NCI-H524 treated with DMSO at 0.1 percent for 48 hours (cell line): ENCODE data around the gene TOP2A.
"Not testable (repeated sequence)": the region's sequence is repeated elsewhere in the genome, so short reads cannot be mapped to it uniquely, and the experiment has no call there.

ENCODE experiments used
- DNase-seq: peaks from one replicate; lab custom pipeline; 2025; lab: John Stamatoyannopoulos, UW

The TOP2A gene

GRCh38 chr17:40375786-40376185, 41.9 kb downstream of the TOP2A start:
- not testable (repeated sequence) for DNase-seq

GRCh38 chr17:40374821-40375498, 42.7 kb downstream of the TOP2A start:
- DNase-seq: no peak

GRCh38 chr17:40373999-40374398, 43.7 kb downstream of the TOP2A start:
- DNase-seq: no peak

- no peak for DNase-seq
These were observed 44.4 kb downstream of the TOP2A start for GRCh38 chr17:40373324-40373723.

GRCh38 chr17:40372644-40373043, 45.1 kb downstream of the TOP2A start:
- not testable (repeated sequence) for DNase-seq

GRCh38 chr17:40372031-40372430, 45.7 kb downstream of the TOP2A start:
- no peak for DNase-seq

- no peak for DNase-seq
These were observed 46.3 kb downstream of the TOP2A start for GRCh38 chr17:40371261-40371929.

GRCh38 chr17:40369923-40370322, 47.8 kb downstream of the TOP2A start:
- DNase-seq: no peak

- not testable (repeated sequence) for DNase-seq
These were observed 50.0 kb downstream of the TOP2A start for GRCh38 chr17:40367728-40368127.

- DNase-seq: no peak
These were observed 50.7 kb downstream of the TOP2A start for GRCh38 chr17:40366861-40367518.

- no peak for DNase-seq
These were observed 51.4 kb downstream of the TOP2A start for GRCh38 chr17:40366076-40366860.

- no peak for DNase-seq
These were observed 52.8 kb downstream of the TOP2A start for GRCh38 chr17:40364906-40365305.

- no peak for DNase-seq
These were observed 53.4 kb downstream of the TOP2A start, which contains the start of gene GJD3 for GRCh38 chr17:40364121-40364861. Gene GJD3 (minus strand): TSS chr17:40364737. CDS start chr17:40363815, 922 bp downstream.

- DNase-seq: no peak
These were observed 54.4 kb downstream of the TOP2A start for GRCh38 chr17:40363111-40363827.

GRCh38 chr17:40362696-40363110, 55.0 kb downstream of the TOP2A start:
- no peak for DNase-seq

GRCh38 chr17:40361925-40362695, 55.6 kb downstream of the TOP2A start:
- DNase-seq: no peak

GRCh38 chr17:40361063-40361924, 56.4 kb downstream of the TOP2A start:
- no peak for DNase-seq

GRCh38 chr17:40360091-40360490, 57.6 kb downstream of the TOP2A start:
- no peak for DNase-seq
